IMR-90 (cell line): ENCODE data around the gene MAOA. TPM values are rescaled to one million over a fixed set of nuclear protein-coding genes. Genes with fewer than 3 reads are reported as not detected.

ENCODE experiments used
- ATAC-seq: fragments of 200-7000 bp; cut with Tn5 transposase; 2 replicates; pipeline ENCODE4 v1.9.1; 2020; ENCODE audit warnings: low read depth, mild to moderate bottlenecking, moderate library complexity
- Bru-seq: library from RNA; stranded (reverse); fragments of 400-500 nt; gene quantifications from one replicate; lab custom pipeline; 2021; lab: Mats Ljungman, UMichigan
- BruChase-seq, 2 experiments: library from RNA; stranded (reverse); fragments of 400-500 nt; gene quantifications; one replicate each; lab custom pipeline; 2021; lab: Mats Ljungman, UMichigan
- BruUV-seq: library from RNA; stranded (reverse); fragments of 400-500 nt; replicated peaks from 2 replicates; lab custom pipeline; 2021; lab: Mats Ljungman, UMichigan
- CTCF ChIA-PET: fragments of 300-600 bp; formaldehyde crosslinking; extraction: SDS; loops from one replicate; lab custom pipeline; 2021; ENCODE audit warnings: antibody characterized with exemption; lab: Yijun Ruan, JAX
- POLR2A ChIA-PET: fragments of 300-600 bp; sonication (Branson Sonifier 250); formaldehyde crosslinking; loops from one replicate; lab custom pipeline; 2022; ENCODE audit warnings: antibody characterized with exemption; ENCODE audit not compliant: unreplicated experiment; lab: Charles Lee
- DNase-seq: peaks from one replicate; pipeline ENCODE4 v3.0.0; 2013
- H2AFZ ChIP-seq: replicated peaks from 2 replicates; pipeline ENCODE3; 2013; ENCODE audit warnings: low read length, mild to moderate bottlenecking; ENCODE audit not compliant: poor library complexity
- H2AK5ac ChIP-seq: 2 replicates; pipeline ENCODE4 v1.6.1; 2013; ENCODE audit warnings: low read depth, low read length, inconsistent platforms
- H2AK9ac ChIP-seq: replicated peaks from 2 replicates; pipeline ENCODE3; 2013; ENCODE audit warnings: mild to moderate bottlenecking, low read depth, low read length, moderate library complexity; ENCODE audit not compliant: poor library complexity
- H2BK120ac ChIP-seq: 2 replicates; pipeline ENCODE4 v1.6.1; 2013; ENCODE audit warnings: low read depth, low read length, inconsistent platforms
- H2BK15ac ChIP-seq: 3 replicates; pipeline ENCODE4 v1.6.1; 2013; ENCODE audit warnings: low read depth, low read length, inconsistent platforms
- H2BK20ac ChIP-seq: 2 replicates; pipeline ENCODE4 v1.6.1; 2013; ENCODE audit warnings: low read depth, mild to moderate bottlenecking, inconsistent platforms, low read length, moderate library complexity
- H2BK5ac ChIP-seq: 2 replicates; pipeline ENCODE4 v1.6.1; 2013; ENCODE audit warnings: mild to moderate bottlenecking, low read depth, low read length, inconsistent platforms; ENCODE audit not compliant: poor library complexity, severe bottlenecking
- H3K14ac ChIP-seq: replicated peaks from 2 replicates; pipeline ENCODE4 v1.6.1; 2013; ENCODE audit warnings: low read depth, low read length, inconsistent platforms
- H3K18ac ChIP-seq: 2 replicates; pipeline ENCODE4 v1.6.1; 2013; ENCODE audit warnings: low read depth, low read length, control low read depth
- H3K23ac ChIP-seq: 2 replicates; pipeline ENCODE4 v1.6.1; 2013; ENCODE audit warnings: low read depth, low read length, inconsistent platforms
- H3K27ac ChIP-seq: 2 replicates; pipeline ENCODE4 v1.5.1; 2013; ENCODE audit warnings: mild to moderate bottlenecking, control low read depth, low read length; ENCODE audit not compliant: insufficient read depth
- H3K27me3 ChIP-seq: 2 replicates; pipeline ENCODE4 v1.6.1; 2013; ENCODE audit warnings: low read length; ENCODE audit not compliant: control insufficient read depth, insufficient read depth
- H3K36me3 ChIP-seq: 2 replicates; pipeline ENCODE4 v1.6.1; 2013; ENCODE audit warnings: low read length, mixed read lengths; ENCODE audit not compliant: control insufficient read depth, insufficient read depth
- H3K4ac ChIP-seq: 2 replicates; pipeline ENCODE4 v1.6.1; 2013; ENCODE audit warnings: low read depth, low read length, inconsistent platforms
- H3K4me1 ChIP-seq: 2 replicates; pipeline ENCODE4 v1.6.1; 2013; ENCODE audit warnings: low read length, mixed read lengths; ENCODE audit not compliant: control insufficient read depth, insufficient read depth
- H3K4me2 ChIP-seq: 2 replicates; pipeline ENCODE4 v1.6.1; 2013; ENCODE audit warnings: low read depth, mild to moderate bottlenecking, control low read depth, low read length, moderate library complexity
- H3K4me3 ChIP-seq: 2 replicates; pipeline ENCODE4 v1.5.1; 2013; ENCODE audit warnings: low read depth, mild to moderate bottlenecking, control low read depth, low read length, moderate library complexity; ENCODE audit not compliant: insufficient read depth
- H3K56ac ChIP-seq: 2 replicates; pipeline ENCODE4 v1.6.1; 2013; ENCODE audit warnings: low read length, inconsistent platforms; ENCODE audit not compliant: insufficient read depth; ENCODE audit errors: extremely low read depth
- H3K79me1 ChIP-seq, 2 experiments: 2 replicates each; pipeline ENCODE4 v1.6.1; 2013; ENCODE audit warnings: low read length in 2 of 2, inconsistent platforms in 1 of 2, low read depth in 1 of 2
- H3K9ac ChIP-seq: 2 replicates; pipeline ENCODE4 v1.6.1; 2013; ENCODE audit warnings: low read depth, low read length, control low read depth
- H3K9me1 ChIP-seq: 2 replicates; pipeline ENCODE4 v1.6.1; 2013; ENCODE audit warnings: low read length, inconsistent platforms; ENCODE audit not compliant: insufficient read depth
- H3K9me3 ChIP-seq: 2 replicates; pipeline ENCODE4 v1.6.1; 2013; ENCODE audit warnings: low read length; ENCODE audit not compliant: control insufficient read depth, insufficient read depth
- H4K20me1 ChIP-seq: 2 replicates; pipeline ENCODE4 v1.6.1; 2013; ENCODE audit warnings: low read length, inconsistent platforms; ENCODE audit not compliant: insufficient read depth
- H4K5ac ChIP-seq: 2 replicates; pipeline ENCODE4 v1.6.1; 2013; ENCODE audit warnings: mild to moderate bottlenecking, low read depth, low read length, control low read depth
- H4K8ac ChIP-seq, 2 experiments: 2 replicates each; pipeline ENCODE4 v1.6.1; 2013; ENCODE audit warnings: low read depth in 2 of 2, low read length in 2 of 2, control low read depth in 1 of 2, inconsistent platforms in 1 of 2
- H4K91ac ChIP-seq: 2 replicates; pipeline ENCODE4 v1.6.1; 2013; ENCODE audit warnings: low read depth, low read length, inconsistent platforms; ENCODE audit not compliant: insufficient read depth
- BHLHE40 ChIP-seq: fragments of 150-350 bp; IDR thresholded peaks from 2 replicates; pipeline ENCODE4 v1.6.1; 2016; ENCODE audit warnings: mild to moderate bottlenecking, low read depth, low read length
- CEBPB ChIP-seq: IDR thresholded peaks from 2 replicates; pipeline ENCODE4 v1.6.1; 2012; ENCODE audit warnings: low read depth, low read length, improper control_type of control experiment
- FOS ChIP-seq: fragments of 150-350 bp; IDR thresholded peaks from 2 replicates; pipeline ENCODE4 v1.6.1; 2016; ENCODE audit warnings: low read depth, low read length
- MAFK ChIP-seq: IDR thresholded peaks from 2 replicates; pipeline ENCODE4 v1.6.1; 2012; ENCODE audit warnings: low read depth, low read length, improper control_type of control experiment
- MAZ ChIP-seq: IDR thresholded peaks from 2 replicates; pipeline ENCODE4 v1.6.1; 2012; ENCODE audit warnings: low read depth, mild to moderate bottlenecking, low read length, improper control_type of control experiment, moderate library complexity, borderline replicate concordance
- MXI1 ChIP-seq: IDR thresholded peaks from 2 replicates; pipeline ENCODE4 v1.6.1; 2012; ENCODE audit warnings: low read depth, mild to moderate bottlenecking, low read length, moderate library complexity, borderline replicate concordance
- POLR2A ChIP-seq: IDR thresholded peaks from 2 replicates; pipeline ENCODE4 v1.6.1; 2012; ENCODE audit warnings: mild to moderate bottlenecking, low read depth, low read length
- RAD21 ChIP-seq: IDR thresholded peaks from 2 replicates; pipeline ENCODE4 v1.6.1; 2012; ENCODE audit warnings: low read length, improper control_type of control experiment
- RCOR1 ChIP-seq: IDR thresholded peaks from 2 replicates; pipeline ENCODE4 v1.6.1; 2012; ENCODE audit warnings: mild to moderate bottlenecking, low read length, improper control_type of control experiment; ENCODE audit not compliant: insufficient replicate concordance
- RFX5 ChIP-seq: IDR thresholded peaks from 2 replicates; pipeline ENCODE4 v1.8.0; 2012; ENCODE audit warnings: low read depth, mild to moderate bottlenecking, low read length, moderate library complexity
- SMC3 ChIP-seq: fragments of 150-350 bp; IDR thresholded peaks from 2 replicates; pipeline ENCODE4 v1.6.1; 2016; ENCODE audit warnings: low read depth, mild to moderate bottlenecking, antibody characterized with exemption, low read length, moderate library complexity
- WGBS, 2 experiments: methylation state at CpG; one replicate each; pipeline versions ENCODE4 v1.1.5 to v1.1.7; 2013; ENCODE audit warnings: missing lambda C conversion rate in 2 of 2; ENCODE audit not compliant: insufficient read length in 1 of 2; ENCODE audit errors: extremely low coverage in 2 of 2; 5-methylcytosine and 5-hydroxymethylcytosine counted together
- dilution Hi-C: fragments of 300-500 bp; cut with HindIII; formaldehyde crosslinking; loops from one replicate; pipeline ENCODE4 v1.14.3; 2018; ENCODE audit warnings: low sequenced_read_pairs; ENCODE audit not compliant: unreplicated experiment
- in situ Hi-C: fragments of 300-500 bp; cut with MboI; formaldehyde crosslinking; loops from 3 replicates; pipeline ENCODE4 v1.14.3; 2019; ENCODE audit warnings: low sequenced_read_pairs, inconsistent platforms, mixed read lengths
- intact Hi-C: fragments of 100-400 bp; cut with micrococcal nuclease; formaldehyde crosslinking; loops from 2 replicates; pipeline ENCODE4 v1.10.0; 2022
- long read RNA-seq: library from polyadenylated mRNA; unstranded; transcript quantifications from one replicate; pipeline ENCODE4 v2.0.0, GENCODE V29; 2021; ENCODE audit not compliant: unreplicated experiment
- polyA plus RNA-seq, 3 experiments: library from polyadenylated mRNA; depleted of rRNA; stranded (reverse); fragments of >200 nt; gene quantifications; 2 replicates each; pipeline ENCODE4 v1.2.3, GENCODE V29; 2012; ENCODE audit warnings: low replicate concordance in 1 of 3
- total RNA-seq: library from RNA; depleted of rRNA; stranded (reverse); fragments of >200 nt; gene quantifications from 2 replicates; pipeline ENCODE4 v1.2.3, GENCODE V29; 2012; rRNA removed
- TF ChIP-seq, protein P1 (sequence below): fragments of 150-350 bp; IDR thresholded peaks from 2 replicates; pipeline ENCODE4 v1.6.1; 2016; ENCODE audit warnings: low read depth, mild to moderate bottlenecking, low read length, moderate library complexity, borderline replicate concordance
- TF ChIP-seq, protein P2 (sequence below): conservative IDR thresholded peaks from 2 replicates; pipeline ENCODE4 v1.5.1; 2012; ENCODE audit warnings: mild to moderate bottlenecking, low read depth, low read length, improper control_type of control experiment
- TF ChIP-seq, protein P3 (sequence below): fragments of 150-350 bp; IDR thresholded peaks from 2 replicates; pipeline ENCODE4 v1.6.1; 2017; ENCODE audit warnings: mild to moderate bottlenecking, antibody characterized with exemption, low read length, low read depth

The MAOA gene
- total RNA-seq (0.36 and 0.56 TPM in 2 replicates), polyA plus RNA-seq (2012; rRNA removed) (0.14 and 0.17 TPM in 2 replicates), Bru-seq, nascent RNA (percentile 51 among the genes with signal in this experiment), BruChase-seq, experiment 1, labeled RNA remaining after a 6-hour chase (percentile 52 among the genes with signal in this experiment), BruChase-seq, experiment 2, labeled RNA remaining after a 2-hour chase (percentile 41 among the genes with signal in this experiment)
- polyA plus RNA-seq (2012; cell fraction: cytosol; rRNA removed): 0.03 and 0.04 TPM in 2 replicates
- polyA plus RNA-seq (2012; cell fraction: nucleus; rRNA removed; ENCODE audit: low replicate concordance): 0.02 and 0.15 TPM in 2 replicates
- long read RNA-seq, full-length matches to known transcripts: 28 of 33 reads
- long read RNA-seq, partial matches to known transcripts: 2 of 33 reads
- long read RNA-seq, other reads (novel, unspliced or antisense): 3 of 33 reads

DNA sequence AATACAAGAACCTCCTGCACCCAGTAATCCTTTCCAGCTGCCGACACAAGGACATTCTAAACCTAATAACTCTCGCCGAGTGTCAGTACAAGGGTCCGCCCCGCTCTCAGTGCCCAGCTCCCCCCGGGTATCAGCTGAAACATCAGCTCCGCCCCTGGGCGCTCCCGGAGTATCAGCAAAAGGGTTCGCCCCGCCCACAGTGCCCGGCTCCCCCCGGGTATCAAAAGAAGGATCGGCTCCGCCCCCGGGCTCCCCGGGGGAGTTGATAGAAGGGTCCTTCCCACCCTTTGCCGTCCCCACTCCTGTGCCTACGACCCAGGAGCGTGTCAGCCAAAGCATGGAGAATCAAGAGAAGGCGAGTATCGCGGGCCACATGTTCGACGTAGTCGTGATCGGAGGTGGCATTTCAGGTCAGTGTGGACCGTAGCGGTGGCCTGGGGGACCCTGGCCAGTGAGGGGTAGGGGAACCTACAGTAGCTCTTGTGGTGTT is at the start of gene MAOA:
MAOA (plus strand) TSS at position 295 of the 490 bp plus-strand sequence; CDS start at position 338, 43 bp downstream.
- Histone ChIP-seq H3K9me1 (no peaks in the 10 kb centered on the region), H3K9me3 (peaks cover 2% of the 10 kb centered on the region; the same call in 1 of the 2 replicates), H4K8ac (no peak within 1 kb of the TSS), H3K27me3 (peaks cover 2% of the 10 kb centered on the region), H3K79me1 (no peaks in the 10 kb centered on the region), H2BK5ac (no peak within 1 kb of the TSS), H2AFZ (peak within 1 kb of the TSS; percentile 77), H3K18ac (no peak within 1 kb of the TSS), H3K9ac (0 out of 2 replicates have a peak within 1 kb of the TSS, but pooled peaks have one; percentile 36), H3K4me3 (peak within 1 kb of the TSS; percentile 50), H4K91ac (no peak within 1 kb of the TSS), H3K56ac (no peak within 1 kb of the TSS), H3K14ac (no peak within 1 kb of the TSS), H2AK5ac (no peak within 1 kb of the TSS), H2BK120ac (no peak within 1 kb of the TSS), H2AK9ac (no peak within 1 kb of the TSS), H2BK15ac (no peak within 1 kb of the TSS), H3K23ac (no peak within 1 kb of the TSS), H3K4me2 (peak within 1 kb of the TSS; percentile 82), H3K4me1 (no peaks in the 10 kb centered on the region), H4K20me1 (no peaks in the 10 kb centered on the region), H3K4ac (no peak within 1 kb of the TSS), H3K27ac (no peak within 1 kb of the TSS), H3K36me3 (no peaks in the 10 kb centered on the region), H4K5ac (no peak within 1 kb of the TSS), H2BK20ac (no peak within 1 kb of the TSS)
- ChIA-PET CTCF (no interaction called here), POLR2A (no interaction called here)
- TF ChIP-seq CEBPB (no peak), MXI1 (no peak), SMC3 (no peak), BHLHE40 (no peak), MAZ (no peak), POLR2A (no peak), FOS (no peak), RCOR1 (no peak), RFX5 (no peak), RAD21 (no peak), MAFK (no peak)
- TF ChIP-seq, protein P1, sequence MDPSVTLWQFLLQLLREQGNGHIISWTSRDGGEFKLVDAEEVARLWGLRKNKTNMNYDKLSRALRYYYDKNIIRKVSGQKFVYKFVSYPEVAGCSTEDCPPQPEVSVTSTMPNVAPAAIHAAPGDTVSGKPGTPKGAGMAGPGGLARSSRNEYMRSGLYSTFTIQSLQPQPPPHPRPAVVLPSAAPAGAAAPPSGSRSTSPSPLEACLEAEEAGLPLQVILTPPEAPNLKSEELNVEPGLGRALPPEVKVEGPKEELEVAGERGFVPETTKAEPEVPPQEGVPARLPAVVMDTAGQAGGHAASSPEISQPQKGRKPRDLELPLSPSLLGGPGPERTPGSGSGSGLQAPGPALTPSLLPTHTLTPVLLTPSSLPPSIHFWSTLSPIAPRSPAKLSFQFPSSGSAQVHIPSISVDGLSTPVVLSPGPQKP: no peak
- TF ChIP-seq, protein P2, sequence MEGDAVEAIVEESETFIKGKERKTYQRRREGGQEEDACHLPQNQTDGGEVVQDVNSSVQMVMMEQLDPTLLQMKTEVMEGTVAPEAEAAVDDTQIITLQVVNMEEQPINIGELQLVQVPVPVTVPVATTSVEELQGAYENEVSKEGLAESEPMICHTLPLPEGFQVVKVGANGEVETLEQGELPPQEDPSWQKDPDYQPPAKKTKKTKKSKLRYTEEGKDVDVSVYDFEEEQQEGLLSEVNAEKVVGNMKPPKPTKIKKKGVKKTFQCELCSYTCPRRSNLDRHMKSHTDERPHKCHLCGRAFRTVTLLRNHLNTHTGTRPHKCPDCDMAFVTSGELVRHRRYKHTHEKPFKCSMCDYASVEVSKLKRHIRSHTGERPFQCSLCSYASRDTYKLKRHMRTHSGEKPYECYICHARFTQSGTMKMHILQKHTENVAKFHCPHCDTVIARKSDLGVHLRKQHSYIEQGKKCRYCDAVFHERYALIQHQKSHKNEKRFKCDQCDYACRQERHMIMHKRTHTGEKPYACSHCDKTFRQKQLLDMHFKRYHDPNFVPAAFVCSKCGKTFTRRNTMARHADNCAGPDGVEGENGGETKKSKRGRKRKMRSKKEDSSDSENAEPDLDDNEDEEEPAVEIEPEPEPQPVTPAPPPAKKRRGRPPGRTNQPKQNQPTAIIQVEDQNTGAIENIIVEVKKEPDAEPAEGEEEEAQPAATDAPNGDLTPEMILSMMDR: no peak
- TF ChIP-seq, protein P3, sequence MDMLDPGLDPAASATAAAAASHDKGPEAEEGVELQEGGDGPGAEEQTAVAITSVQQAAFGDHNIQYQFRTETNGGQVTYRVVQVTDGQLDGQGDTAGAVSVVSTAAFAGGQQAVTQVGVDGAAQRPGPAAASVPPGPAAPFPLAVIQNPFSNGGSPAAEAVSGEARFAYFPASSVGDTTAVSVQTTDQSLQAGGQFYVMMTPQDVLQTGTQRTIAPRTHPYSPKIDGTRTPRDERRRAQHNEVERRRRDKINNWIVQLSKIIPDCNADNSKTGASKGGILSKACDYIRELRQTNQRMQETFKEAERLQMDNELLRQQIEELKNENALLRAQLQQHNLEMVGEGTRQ: no peak
- no TSS peak for BruUV-seq
- ATAC-seq: no peak
- dilution Hi-C loops (no loop called here), intact Hi-C loops (no loop called here), in situ Hi-C loops (no loop called here)
- DNase-seq: no peak
- 53% methylated on average over 5 of the region's 29 CpGs; no CpG with 5 or more reads in 1 of the 2 experiments for WGBS, 2 experiments
